ENCODE data around the gene NKIRAS2.

- TF ChIP-seq SIN3A (IDR thresholded peaks at IDR 0.05; ENCODE audit: borderline replicate concordance, insufficient read depth, low read depth, low read length) (no peak), POLR2AphosphoS5 (IDR thresholded peaks at IDR 0.05; ENCODE audit: low read depth, low read length) (no peak), TCF7L2 (IDR thresholded peaks at IDR 0.05; ENCODE audit: low read depth, low read length) (no peak), REST (IDR thresholded peaks at IDR 0.05; ENCODE audit: insufficient read depth in 1 of 2, low read depth in 2 of 2, low read length in 1 of 2) (no peak)
- TF ChIP-seq, protein P1, sequence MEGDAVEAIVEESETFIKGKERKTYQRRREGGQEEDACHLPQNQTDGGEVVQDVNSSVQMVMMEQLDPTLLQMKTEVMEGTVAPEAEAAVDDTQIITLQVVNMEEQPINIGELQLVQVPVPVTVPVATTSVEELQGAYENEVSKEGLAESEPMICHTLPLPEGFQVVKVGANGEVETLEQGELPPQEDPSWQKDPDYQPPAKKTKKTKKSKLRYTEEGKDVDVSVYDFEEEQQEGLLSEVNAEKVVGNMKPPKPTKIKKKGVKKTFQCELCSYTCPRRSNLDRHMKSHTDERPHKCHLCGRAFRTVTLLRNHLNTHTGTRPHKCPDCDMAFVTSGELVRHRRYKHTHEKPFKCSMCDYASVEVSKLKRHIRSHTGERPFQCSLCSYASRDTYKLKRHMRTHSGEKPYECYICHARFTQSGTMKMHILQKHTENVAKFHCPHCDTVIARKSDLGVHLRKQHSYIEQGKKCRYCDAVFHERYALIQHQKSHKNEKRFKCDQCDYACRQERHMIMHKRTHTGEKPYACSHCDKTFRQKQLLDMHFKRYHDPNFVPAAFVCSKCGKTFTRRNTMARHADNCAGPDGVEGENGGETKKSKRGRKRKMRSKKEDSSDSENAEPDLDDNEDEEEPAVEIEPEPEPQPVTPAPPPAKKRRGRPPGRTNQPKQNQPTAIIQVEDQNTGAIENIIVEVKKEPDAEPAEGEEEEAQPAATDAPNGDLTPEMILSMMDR (IDR thresholded peaks at IDR 0.05), result no peak
Observed at GRCh38 chr17:41973408-41973811, 46.5 kb upstream of the NKIRAS2 start.
